Activated T-helper 9 cell treated with anti-CD3 and anti-CD28 coated beads, Interleukin-2, amount 50 U/mL, for 16 hours (primary cell): ENCODE results near the gene CLIC3.
A peak's percentile ranks its signal among the peaks of the same experiment; 100 is the strongest.

Source experiments
- DNase-seq: peaks from one replicate; pipeline ENCODE4 v3.0.0-alpha.2; 2020; ENCODE audit warnings: low read depth

Gene CLIC3

DNA sequence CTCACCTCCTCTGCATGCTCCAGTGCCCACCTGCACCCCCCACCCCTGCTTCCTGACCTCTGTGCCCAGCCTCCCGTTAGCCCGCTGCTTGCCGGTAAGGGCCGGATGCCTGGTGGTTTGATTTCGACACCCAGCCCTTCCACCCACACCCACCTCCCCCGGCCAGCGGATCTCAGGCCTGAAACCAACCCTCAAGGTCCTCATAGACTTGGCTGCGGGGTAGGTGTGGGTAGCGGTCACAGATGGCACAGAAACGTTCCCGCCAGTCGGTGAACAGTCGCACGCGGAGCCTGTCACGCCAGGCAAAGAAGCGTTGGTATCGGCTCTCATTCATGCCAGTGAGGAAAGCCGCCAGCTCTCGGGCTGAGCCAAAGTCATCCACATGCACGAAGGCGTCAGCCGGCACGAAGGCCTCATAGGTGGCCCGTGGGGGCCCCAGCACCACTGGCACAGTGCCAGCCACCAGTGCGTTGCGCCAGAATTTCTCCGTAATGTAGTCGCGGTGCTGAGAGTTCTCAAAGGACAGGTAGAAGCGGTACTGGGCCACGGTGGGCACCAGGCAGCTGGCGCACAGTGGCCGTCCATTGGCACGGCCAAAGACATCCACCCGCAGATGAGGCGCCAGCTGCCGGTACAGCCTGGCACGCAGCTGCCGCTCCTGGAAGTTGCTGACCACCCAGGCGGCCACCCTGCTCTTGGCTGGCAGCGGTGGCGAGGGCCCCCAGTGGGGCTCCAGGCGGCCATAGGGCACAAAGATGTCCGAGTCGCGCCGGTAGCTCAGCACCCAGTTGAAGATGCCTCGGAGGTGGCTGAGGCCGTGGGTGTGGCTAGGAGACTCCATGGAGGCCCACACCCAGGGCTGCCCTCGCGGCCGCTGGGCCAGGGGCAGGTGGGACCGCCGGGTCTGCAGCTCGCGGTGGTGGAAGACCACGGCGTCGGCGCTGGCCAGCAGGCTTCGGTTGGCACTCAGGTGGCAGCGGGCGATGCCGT lies 34.5 kb upstream of the CLIC3 start:
- DNase-seq, result peak; percentile 41

DNA sequence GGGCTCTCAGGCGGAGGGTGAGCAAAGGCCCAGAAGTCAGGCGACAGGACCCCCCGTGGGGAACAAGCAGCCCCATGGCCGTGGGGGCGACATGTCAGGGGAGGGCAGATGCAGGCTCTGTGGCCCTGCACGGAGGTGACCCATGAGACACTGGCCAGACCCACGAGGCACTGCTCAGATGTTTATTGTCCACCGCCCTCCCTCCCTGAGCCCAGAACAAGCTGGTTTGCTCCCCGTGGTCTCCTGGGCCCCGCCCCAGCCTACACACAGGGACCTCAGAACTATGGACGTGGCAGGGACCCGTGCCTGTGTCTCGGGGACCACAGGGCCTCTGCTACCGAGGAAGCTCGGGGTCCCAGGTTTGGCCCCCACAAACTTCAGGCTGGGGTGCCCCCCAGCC lies 33.6 kb upstream of the CLIC3 start:
- no peak for DNase-seq

DNA sequence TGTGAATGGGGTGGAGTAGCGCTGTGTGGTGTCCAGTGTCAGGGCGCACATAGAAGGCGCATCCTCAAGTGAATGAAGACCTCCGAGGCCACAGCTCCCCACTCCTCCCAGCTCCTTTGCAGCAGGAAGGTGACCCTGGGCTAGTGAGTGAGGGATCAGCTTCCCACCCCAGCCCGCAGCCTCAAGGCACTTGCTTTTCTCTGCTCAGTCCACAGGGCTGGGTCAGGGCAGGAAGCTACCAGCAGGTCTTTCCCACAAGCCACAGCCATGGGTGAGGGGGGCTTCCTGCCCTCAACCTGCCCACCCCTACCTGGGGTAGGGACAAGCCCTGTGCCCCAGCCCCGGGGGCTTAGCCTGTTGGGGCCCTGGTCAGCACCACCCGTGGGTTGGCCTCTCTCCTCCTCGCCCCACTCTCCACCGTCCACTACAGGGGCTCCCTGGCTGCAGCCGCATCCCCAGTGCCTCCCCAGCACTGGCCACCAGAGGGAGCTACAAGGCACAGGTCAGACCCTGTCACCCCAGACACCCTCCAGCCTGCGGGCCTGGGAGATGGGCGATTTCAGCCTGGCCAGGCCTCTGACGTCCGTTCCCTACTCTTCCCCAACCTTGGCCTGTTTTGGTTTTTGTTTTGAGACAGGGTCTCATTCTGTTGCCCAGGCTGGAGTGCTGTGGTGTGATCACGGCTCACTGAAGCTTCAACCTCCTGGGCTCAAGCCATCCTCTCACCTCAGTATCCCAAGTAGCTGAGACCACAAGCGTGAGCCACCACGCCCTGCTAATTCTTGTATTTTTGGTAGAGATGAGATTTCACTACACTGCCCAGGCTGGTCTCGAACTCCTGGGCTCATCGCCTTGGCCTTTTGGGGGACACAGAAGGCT lies 32.9 kb upstream of the CLIC3 start:
- DNase-seq, result peak; percentile 66

DNA sequence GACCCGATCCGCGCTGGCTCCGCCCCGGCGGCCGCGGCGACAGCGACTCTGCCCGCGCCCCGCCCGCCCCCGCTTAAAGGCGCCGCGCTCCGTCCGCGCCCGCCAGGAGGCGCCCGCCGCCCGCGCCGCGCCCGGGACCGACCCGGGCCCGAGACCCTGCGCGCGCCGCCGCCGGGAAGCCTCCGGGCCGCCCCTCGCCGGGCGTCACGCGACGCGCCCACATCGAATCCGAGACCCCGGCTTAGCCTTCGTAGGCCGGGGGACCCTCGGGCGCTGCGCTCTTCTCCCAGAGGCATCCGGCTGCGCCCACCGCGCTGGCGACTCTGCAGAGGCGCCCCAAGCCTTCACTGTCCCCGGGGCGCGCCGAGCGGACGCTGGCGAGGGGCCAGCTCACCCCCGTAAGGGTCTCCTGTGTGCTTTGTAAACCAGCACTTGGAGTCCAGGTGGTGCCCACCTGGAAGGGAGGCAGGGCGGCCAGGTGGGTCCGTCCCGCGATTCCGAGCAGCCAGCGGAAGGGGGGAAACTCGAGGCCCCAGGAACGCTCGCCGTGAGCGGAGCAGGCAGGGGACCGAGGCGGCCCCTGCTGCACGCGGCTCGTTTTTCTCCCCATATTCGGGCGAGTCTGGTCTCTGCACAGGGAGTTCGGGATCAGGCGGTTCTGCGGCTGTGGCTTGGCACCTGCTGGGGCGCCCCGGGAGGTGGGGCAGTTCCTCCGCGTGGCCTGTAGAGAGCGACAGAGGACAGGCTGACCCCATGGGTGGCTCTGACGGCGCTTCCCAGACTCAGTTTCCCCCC lies 32.1 kb upstream of the CLIC3 start:
- peak; percentile 64 for DNase-seq

DNA sequence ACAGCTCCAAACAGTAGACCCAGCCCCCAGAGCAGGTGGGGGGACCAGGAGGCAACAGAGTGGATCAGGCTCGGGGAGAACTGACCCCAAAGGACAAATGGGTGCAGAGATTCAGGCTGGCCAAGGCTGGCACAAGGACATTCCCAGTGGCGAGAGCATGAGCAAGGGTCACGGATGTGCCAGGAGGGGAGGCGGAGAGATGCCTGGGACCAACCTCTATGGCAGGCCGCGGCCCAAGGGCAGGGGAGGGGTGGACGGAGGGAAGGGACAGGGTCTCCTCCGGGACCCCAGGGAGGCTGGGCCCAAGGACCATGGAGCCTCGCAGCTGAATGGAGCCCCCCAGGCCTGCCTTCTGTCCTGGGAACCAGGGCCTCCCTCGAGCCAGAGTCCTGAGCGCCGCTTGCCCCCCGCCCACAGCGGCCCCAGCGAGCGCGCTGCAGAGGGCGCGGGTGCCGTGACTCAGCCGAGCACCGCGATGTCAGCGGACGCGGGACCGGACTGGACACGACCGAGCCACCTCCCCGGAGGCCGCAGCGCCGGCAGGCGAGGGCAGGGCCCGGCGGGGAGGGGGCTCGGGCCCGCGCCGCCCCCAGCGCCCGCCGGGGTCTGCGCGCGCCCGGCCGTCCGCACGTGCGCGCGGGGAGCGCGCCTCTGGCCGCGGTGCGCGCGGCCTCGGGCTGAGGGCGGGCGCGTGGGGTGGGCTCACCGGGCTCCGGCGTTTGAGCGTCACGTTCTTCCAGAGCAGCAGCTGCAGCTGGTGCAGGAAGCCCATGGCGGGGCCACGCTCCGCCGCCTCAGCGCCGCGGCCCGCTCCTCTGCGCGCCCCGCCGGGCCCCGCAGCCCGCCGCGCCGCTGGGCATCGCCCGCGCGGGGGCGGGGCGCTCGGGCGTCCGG lies 31.2 kb upstream of the CLIC3 start, which contains the start of gene ABCA2:
Gene ABCA2, minus strand, starts transcription at position 869 of the 894 bp plus-strand sequence. Its CDS starts 97 bp downstream, at position 772.
- DNase-seq, result no peak

DNA sequence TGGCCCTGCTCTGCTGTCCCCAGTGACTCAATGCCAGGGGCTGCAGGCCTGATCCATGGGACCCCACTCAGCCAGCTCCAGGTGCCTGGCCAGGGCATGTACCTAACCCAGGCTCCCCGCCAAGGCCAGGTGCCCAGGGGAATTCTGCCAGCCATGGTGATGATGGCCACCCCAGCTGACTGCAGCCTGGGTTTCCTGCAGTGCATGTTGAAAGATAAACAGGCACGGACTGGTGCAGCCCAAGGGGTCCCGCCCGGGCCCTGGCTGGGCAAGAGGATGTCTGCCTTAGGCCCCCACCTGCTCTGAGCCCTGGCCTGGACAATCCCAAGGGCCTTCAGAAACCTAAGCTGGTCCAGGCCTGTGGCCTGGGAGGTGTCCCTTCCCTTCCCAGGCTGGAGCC lies 30.5 kb upstream of the CLIC3 start:
- DNase-seq, result no peak

DNA sequence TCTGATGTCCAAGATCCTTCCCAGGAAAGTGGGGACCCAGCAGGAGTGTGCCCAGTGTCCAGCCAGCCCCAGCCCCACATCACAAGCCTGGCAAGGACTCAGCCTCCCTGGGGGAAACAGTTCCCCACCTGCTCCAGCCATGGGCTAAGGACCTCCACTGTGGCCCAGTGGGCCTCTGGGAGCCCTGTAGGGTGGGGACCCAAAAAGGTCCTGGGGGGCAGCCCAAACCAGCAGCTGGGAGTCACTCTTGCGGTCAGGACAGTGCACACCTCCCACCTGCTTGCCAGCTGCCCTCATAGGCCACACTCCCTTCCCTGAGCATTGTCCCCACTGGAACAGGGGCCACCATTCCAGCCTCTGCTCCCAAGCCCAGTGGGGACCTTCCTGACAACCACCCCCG lies 30.0 kb upstream of the CLIC3 start:
- no peak for DNase-seq

DNA sequence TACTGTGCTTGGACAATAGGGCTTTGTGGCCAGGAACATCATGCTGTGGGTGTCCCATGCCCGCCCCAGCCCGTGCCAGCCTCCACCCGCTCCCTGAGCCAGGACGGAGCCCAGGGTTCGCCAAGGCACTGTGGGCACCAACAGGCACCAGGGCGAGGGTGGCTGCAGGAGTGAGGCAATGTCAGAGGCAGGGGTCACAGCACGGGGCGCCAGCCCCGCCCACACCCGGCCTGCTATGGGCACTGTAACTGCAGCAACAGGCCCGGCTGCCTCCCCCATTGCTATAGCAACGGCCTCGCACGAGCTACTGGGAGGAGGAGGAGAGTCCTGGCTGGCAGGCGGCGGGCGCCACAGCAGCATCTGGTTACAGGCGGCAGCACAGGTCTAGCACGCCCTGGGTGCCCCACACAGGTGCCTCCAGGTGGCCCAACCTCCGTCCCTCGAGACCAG lies 29.2 kb upstream of the CLIC3 start:
- no peak for DNase-seq

DNA sequence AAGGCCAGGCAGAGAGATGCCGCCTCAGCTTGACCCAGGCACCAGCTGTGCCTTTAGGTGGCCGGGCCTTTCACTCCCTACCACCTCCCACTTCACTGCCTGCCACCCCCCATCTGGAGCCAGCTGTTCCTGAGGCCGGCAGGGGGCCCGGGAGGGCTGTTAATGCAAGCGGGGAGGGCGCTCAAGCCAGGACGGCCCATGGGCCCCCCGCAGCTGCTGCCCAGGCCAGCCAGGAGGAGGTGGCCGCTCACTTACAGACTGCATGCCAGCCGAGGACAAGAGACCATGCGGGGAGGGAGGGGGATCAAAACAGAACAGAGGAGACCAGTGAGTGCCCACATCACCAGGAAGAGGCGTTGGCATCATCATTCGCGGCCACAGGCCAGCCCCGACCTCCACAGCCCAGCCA lies 27.2 kb upstream of the CLIC3 start:
- DNase-seq, result no peak

DNA sequence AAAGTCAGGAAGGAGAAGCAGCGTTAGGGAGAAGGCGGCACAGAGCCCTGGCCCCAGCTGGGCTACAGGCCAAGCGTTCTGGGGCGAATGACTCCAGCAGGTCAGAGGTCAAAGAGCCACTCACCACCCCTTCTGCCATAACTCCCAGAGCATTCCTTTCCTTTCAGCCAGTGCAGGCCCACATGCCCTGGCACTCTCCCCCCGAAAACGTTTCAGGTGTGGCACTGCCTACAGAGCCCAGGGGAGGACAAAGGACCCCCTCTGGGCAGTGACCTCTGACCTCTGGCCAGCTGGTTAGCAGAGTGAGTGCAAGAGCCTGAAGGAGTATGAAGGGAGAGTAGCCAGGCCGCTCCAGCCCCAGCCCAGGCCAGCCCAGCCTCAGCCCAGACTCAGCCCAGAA lies 26.8 kb upstream of the CLIC3 start:
- no peak for DNase-seq

DNA sequence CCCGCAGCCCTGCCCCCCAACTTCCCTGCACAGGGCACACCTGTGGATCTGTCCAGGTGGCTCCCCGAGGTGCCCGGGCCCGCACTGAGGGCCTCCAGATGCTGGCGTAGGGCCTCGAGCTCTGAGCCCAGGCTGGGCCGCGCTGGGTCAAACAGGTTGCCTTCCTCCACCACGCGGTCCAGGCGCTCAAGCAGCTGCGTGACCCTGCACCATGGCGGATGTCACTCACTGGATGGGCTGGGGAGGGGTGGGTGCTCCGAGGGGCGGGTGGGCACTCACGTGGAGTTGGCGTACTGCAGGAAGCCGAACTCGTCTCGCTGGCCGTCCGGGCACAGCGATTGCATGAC lies 26.3 kb upstream of the CLIC3 start:
- no peak for DNase-seq

DNA sequence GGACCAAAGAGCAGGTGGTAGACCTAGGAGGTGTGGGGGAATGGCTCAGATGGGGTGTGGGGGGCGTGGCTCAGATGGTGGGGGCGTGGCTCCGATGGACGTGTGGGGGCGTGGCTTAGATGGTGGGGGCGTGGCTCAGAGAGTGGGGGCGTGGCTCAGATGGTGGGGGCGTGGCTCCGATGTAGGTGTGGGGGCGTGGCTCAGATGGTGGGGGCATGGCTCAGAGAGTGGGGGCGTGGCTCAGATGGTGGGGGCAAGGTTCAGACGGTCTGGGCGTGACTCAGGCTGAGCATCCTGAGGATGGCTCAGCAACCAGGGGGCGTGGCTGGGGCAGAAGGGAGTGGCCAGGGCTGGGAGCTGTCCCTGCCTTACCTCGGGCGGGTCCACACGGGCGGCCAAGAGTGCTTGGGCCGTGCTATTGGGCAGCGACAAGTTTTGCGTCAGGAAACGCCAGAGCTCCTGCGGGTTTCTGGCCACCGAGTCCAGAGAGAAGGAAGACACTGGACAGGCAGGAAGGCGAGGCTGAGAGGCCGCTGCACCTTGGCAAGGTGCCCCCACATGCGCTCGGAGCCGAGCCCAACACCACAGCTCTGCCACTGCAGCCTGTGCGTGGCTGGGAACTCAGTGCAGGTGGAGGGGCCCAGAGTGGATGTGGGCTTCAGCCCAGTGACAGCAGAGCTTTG lies 25.8 kb upstream of the CLIC3 start:
- peak; percentile 63 for DNase-seq

DNA sequence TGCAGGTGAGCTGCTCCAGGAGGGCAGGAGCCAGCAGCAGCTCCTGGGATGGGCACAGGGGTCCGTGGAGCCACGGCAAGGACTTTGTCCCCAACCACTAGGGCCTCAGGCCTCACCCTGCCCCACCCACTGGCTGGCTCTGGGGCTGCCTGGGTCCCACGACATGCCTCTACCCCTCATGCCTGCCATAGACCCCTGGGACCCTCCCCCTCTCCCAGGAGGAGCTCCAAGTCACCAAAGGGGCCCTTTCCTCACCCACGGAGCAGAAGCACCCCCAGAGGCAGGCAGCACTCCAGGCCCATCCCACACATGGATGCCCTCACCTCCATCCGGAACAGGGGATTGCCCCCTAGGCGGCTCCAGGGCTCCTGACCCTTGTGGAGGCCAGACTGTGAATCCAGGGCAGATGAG lies 25.2 kb upstream of the CLIC3 start:
- DNase-seq, result no peak

DNA sequence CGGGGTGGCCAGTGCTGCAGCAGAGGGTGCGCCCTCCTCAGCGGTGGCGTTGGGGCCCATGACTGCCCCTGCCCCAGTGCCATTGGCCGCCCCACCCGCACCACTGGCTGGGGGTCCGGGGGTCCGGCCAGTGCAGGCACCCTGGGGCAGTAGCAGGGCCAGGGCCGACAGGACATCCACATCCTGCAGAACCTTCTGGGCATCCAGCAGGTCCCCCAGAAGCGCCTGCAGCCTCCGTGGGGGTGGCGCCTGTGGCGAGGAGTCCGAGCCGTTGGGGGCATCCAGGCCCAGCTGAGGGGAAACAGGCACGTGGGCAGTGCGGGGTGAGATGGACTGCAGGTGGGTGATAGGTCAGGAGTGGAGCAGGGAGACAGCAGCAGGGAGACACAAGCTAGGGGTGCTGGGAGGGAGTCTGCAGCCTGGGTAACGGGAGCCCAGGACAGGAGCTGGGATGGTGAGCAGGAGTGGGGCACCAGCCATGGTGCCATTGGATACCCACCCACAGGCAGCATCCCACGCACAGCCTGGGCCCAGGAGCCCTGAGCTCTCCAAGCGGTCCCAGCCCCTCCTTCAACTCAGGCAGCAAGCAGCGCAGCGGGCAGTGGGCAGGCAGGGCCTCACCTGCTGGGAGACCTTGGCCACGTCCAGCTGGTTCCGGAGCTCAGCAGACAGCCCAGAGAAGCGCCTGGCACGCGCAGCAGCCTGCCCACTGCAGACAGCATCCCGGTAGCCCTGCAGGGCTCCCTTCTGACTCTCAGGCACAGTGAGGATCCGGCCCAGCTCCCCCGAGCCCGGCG lies 24.6 kb upstream of the CLIC3 start:
- no peak for DNase-seq

DNA sequence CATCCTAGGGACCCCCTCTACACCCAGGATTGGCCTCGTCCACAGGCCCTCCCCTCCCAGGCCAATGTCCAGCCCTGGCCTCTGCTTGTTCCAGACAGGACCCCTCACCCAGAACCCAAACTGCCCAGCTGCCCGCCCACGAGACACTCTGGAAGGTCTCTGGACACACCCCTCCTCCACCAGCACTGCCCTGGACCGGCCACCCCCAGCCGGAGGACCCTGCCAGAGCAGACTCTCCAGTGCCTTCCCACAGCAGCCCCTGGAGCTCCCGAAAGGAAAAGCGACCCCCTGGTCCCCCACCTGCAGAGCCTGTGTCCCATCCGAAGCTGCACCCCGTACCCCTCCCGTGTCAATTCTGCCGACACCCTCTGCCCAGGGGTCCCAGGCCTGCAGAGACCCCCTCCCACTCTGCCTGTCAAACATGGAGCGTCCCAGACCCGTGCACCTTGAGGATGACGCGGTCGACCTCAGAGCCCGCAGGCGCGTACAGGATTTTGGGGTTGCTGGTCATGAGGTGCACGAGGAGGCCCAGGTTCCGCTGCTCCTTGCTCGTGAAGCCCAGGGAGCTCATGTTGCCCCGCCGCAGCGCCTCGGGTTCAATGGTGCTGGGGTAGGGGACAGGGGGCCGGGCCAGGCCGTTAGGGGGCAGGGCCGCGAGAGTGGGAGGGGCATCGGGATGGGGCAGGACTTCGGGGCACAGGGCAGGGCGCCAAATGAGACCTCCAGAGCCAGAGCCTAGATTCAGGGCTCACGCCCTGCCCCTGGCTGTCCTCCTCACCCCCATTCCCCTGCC lies 23.7 kb upstream of the CLIC3 start:
- no peak for DNase-seq

DNA sequence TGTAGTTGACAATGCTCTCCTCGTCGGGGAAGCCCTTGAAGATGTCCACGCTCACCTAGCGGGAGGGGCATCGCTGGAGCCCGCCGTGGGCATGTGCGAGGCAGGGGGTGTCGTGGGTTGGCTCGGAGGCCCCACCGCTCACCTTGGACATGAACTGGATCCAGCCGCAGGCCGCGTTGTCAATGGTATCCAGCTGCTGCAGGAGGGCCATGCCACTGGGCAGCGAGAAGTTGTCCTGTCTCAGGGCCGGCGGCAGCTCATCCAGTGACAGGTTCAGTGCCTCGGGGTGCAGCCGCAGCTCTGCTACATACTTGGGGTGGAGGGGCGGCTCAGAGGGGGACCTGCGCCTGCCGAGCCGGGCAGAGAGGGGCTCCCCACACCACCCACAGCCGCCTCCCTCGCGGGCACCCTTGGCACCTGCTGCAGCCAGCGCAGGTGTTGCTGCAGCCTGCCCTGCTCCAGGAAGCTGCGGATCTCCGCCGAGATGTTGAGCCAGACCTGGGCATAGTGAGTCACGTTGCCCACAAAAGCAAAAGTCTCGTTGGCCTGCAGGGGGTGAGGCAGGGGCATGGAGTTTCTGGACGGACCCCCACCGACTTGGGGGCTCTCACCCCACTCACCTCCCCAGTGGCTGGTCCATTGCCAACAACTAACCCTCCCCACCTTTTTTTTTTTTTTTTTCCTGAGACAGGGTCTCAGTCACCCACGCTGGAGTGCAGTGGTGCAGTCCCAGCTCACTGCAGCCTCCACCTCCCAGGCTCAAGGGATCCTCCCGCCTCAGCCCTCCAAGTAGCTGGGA lies 22.6 kb upstream of the CLIC3 start:
- DNase-seq, result no peak

DNA sequence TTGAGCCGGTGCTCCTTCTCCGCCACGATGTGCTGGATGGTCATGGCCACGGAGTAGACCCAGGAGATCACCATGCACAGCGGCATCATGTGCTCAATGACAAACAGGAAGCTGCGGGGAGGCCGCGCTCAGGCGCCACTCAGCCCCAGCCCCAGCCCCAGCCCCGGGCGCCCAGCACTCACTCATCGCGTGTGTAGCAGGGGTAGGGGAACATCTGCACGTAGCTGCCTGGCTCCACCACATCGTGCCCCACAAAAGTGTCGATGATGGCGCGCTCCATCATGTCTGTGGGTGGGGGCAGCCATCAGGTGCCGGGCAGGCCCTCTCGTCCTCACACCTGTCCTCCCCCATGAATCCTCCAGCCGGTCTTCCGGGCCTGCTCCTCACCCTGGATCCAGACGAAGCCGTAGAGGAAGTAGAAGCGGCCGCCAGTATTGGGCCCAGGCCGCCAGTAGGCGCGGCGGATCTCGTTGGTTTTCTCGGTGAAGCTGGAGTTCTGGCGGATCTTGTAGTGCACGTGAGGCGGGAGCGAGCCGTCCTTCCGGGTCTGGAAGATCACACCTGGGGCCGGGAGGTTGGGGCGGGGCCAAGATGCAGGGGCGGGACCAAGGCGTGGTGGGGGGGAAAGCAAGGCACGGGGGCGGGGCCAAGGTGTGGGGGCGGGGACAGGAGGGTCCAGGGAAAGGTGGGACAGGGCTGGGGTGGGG lies 21.6 kb upstream of the CLIC3 start:
- no peak for DNase-seq
